COR-L47 (cell line): Measurements from ENCODE around the gene GPR108.
"Not testable (repeated sequence)": the region's sequence is repeated elsewhere in the genome, so short reads cannot be mapped to it uniquely, and the experiment has no call there.

Source experiments
- DNase-seq: peaks from one replicate; lab custom pipeline; 2025; lab: John Stamatoyannopoulos, UW

Gene GPR108

DNA sequence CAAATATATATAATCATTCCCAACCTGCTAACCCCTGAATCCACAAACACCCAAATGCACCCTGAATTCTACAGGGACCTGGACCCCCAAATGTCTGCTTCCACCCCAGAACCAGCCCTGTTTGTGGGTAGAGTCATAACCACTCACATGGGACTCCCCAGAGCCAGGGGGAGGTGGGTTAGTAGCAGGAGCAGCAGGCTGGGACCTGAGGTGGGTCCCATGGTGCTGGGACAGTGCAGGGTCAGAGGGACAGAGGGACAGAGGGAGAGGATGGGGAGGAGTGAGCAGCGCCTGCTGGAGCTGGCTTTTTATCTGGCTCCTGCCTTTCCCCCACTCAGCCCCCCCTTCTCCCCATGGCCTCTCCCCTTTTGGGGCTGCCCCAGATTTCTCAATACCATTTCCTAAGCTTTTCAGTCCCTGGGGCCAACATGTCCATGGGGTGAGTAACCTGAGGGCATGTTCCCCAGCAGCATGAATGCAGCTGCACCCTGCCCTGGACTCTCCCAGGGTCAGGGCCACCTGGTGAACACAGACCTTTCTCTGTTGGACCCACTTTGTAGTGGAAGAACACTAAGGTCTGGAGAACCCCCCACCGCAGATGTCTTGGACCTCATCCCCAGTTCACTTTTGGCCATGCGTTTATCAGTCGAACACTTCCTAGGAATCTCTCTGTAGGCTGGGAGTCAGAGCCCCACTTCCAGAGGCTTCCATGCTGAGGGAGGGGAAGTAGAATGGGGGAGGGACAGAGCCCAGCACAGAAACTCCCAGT, 16.8 kb downstream of the GPR108 start, which contains the start of gene C3:
TSS of gene C3 (minus strand) at position 282 of the 769 bp plus-strand sequence. CDS start at position 221, 61 bp downstream.
- DNase-seq, result no peak

- DNase-seq, result no peak
Observed at GRCh38 chr19:6719992-6720368, 17.4 kb downstream of the GPR108 start.

DNA sequence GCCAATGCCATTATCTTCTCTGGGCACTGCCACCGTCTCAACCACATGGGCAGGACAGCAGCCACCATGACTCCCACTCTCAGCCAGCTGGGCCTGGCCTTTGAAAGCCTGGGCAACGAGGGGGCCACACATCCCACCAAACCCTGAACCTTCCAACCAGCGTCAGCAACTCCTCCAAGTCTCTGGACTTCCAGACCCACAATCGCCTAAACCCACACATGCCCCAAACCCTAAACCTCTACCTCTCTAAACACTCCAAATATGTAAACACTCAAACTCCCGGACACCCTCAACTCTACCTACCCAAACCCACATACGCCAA, 17.9 kb downstream of the GPR108 start:
- no peak for DNase-seq

DNA sequence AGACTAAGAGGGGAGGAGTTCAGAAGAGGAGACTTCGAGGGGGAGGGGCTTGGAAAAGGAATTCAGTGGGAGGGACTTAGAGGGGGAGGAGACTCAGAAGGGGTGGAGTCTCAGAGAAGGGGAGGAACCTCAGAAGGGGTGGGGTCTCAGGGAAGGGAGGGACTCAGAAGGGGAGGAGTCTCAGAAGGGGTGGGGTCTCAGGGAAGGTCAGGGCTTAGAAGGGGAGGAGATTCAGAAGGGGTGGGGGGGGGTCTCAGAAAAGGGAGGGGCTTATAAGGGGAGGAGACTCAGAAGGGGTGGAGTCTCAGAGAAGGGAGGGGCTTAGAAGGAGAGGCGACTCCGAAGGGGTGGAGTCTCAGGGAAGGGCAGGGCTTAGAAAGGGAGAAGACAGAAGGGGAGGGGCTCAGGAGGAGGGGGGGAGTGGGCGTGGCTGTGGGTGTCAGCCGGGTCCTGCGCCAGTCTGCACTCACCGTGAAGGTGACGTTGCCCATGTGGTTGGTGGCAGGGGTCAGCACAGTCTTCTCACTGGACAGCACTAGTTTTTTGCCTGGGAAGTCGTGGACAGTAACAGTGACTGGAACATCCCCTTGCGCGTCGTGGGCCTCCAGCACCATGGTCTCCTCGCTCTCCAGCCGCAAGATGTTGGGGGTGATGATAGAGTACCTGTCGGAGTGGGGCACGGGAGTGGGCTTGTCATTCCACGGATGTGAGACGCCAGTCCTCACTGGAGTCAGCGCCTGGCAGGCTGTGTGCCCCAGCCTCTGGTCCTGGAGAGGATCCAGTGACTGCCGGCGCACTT, 18.4 kb downstream of the GPR108 start:
- no peak for DNase-seq

GRCh38 chr19:6718111-6718740, 19.2 kb downstream of the GPR108 start:
- DNase-seq, result no peak

DNA sequence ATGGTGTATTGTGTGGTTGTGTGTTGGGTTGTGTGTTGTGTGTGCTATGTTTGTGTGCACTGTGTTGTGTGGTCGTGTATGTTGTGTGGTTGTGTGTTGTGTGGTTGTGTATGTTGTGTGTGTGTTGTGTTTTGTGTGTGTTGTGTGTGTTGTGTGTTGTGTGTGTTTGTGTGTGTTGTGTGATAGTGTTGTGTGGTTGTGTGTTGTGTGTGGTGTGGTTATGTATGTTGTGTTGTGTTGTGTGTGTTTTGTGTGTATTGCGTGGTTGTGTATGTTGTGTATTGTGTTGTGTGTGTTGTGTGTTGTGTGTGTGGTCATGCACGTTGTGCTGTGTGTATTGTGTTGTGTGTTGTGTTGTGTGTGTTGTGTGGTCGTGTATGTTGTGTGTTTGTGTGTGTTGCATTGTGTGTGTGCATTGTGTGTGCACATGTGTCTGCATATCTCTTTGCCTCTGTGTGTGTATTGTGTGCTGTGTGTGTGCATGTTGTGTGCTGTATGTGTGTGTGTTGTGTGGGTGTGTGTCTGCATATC, 19.9 kb downstream of the GPR108 start:
- no peak for DNase-seq

GRCh38 chr19:6717036-6717435, 20.3 kb downstream of the GPR108 start:
- no peak for DNase-seq

- DNase-seq, result no peak
Observed at GRCh38 chr19:6716610-6716970, 20.8 kb downstream of the GPR108 start.

DNA sequence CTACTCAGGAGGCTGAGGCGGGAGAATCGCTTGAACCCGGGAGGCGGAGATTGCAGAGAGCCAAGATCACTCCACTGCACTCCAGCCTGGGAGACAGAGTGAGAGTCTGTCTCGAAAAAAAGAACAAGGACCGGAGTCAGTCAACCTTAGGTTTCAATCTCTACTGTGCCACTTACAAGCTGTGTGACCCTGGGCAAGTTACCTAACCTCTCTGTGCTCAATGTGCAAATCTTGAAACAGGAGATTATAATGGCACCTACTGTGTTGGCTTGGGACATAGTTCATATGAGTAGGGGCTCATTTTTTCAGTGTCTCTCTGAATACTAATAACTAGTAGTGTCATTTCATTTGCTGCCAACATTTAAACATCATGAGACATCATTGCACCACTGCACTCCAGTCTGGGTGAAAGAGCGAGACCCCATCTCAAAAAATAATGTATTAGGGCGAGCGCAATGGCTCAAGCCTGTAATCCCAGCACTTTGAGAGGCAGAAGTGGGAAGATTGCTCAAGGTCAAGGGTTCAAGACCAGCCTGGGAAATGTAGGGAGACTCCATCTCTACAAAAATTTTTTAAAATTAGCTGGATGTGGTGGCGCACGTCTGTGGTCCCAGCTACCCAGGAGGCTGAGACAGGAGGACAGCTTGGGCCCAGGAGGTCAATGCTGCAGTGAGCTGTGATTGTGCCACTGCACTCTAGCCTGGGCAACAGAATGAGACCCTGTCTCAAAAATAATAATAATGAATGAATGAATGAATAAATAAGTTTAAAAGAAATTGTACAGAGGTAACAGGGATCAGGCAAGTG, 22.4 kb downstream of the GPR108 start:
- no peak for DNase-seq

- DNase-seq, result no peak
Observed at GRCh38 chr19:6713773-6714692, 23.3 kb downstream of the GPR108 start.

GRCh38 chr19:6712692-6713670, 24.4 kb downstream of the GPR108 start:
- no peak for DNase-seq

GRCh38 chr19:6712231-6712630, 25.1 kb downstream of the GPR108 start:
- no peak for DNase-seq

DNA sequence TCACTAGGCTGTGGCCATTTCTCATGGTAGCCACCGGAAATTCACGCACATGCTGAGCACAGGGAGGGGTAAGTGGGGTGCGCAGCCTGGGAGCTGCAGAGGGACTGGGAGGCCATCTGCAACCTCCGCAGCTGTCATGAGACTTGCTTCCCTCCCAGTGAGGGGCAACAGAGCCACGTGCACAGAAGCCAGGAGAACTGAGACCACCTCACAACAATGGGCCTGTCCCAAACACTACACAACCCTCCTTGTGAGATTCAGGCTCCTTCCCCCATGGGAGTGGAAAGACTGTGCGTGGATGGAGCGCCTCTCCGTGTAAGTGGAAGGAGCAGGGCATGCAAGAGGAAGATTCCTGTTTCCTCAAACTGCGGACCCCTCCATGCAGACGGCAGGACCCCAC, 25.8 kb downstream of the GPR108 start:
- no peak for DNase-seq

GRCh38 chr19:6711078-6711361, 26.4 kb downstream of the GPR108 start:
- DNase-seq, result no peak

DNA sequence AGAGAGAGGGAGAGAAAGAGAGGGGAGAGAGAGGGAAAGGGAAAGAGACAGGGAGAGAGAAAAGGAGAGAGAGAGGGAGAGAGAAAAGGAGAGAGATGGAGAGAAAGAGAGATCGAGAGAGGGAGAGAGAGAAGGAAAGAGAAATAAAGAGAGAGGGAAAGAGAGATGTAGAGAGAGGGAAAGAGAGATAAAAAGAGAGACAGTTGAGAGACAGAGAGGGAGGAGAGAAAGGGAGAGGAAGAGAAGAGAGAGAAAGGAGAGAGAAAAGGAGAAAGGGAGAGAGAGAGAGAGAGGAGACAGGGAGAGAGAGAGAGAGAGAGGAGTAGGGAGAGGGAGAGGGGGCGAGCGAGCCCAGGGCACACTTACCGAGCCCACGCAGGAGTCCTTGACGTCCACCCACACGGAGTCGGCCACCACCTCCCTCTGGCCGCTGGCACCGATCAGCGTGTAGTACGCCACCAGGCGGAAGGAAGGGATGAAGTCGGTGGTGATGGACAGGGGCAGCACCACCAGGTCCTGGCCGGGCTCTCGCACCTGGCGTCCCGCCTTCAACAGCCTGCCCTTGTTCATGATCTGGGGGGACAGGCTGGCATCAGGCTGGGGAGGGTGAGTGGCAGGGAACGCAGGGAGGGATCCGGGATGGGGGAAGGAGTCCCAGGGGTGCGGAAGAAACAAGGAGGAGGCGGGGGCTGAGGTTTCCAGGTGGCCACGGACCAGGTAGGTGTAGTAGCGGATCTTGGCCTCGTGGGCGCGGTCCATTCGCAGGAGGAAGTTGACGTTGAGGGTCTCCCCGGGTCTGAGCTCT, 26.9 kb downstream of the GPR108 start:
- no peak for DNase-seq

DNA sequence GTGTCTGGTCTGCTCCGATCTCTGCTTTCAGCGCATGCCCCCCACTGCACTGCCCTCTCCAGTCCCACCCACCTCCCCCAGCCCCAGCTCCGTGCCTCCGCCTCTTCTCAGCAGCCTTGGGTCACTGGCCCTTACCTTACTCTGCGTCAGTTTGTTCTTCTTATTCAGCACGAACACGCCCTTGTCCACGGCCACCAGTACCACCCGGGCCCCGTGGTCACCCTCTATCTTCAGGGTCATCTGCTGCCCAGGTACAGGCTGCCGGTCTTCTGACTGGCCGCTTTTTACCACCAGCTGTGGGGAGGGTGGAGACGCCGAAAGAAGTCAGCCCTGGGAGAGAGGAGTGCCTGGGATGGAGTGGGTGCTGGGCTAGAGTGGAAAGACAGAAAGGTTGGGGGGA, 27.8 kb downstream of the GPR108 start:
- DNase-seq, result no peak

DNA sequence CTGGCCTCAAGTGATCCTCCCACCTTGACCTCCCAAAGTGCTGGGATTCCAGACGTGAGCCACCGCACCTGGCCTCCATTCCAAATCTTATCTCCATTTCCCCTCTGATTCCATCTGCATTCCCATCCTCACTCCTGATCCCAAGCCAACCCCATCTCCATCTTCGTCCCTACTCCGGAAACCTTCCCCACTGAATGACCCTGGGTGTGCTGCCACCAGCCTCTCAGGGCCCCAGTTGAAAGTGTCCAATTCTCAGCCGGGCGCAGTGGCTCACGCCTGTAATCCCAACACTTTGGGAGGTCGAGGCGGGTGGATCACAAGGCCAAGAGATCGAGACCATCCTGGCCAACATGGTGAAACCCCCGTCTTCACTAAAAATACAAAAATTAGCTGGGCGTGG, 28.5 kb downstream of the GPR108 start:
- not testable (repeated sequence) for DNase-seq

DNA sequence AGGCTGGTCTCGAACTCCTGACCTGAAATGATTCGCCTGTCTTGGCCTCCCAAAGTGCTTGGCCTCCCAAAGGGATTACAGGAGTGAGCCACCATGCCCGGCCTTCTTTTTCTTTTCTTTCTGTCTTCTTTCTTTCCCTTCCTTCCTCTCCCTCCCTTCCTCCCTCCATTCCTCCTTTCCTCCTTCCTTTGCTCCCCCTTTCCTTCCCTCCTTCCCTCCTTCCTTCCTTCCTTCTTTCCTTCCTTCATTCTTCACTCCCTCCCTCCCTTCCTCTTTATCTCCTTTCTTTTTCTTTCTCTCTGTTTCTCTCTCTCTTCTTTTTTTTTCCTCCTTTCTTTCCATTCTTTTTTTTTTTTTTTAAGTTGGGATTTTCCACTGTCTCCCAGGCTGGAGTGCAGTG, 29.0 kb downstream of the GPR108 start:
- no peak for DNase-seq

DNA sequence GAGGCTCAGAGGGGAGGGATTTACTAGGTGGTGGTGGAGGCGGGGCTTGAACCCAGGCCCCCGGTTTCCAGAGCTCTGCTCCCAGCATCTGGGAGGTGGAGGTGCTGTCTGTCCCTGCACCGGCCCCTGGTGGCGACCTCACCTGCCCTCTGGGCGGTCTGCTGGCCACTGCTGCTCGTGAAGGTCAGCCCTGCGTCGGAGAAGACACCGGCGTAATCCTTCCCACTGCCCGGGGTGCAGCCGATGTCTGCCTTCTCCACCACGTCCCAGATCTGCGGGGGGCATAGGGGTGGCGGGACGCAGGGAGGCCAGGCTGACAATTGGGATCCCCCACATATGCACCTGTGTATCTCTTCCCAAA, 29.7 kb downstream of the GPR108 start:
- DNase-seq, result no peak
